SK-N-SH (cell line): ENCODE results near the gene TRIM50.

Experiments
- CTCF ChIP-seq: fragments of 200-600 bp; sonication (generic); IDR thresholded peaks from 2 replicates; pipeline ENCODE4 v1.6.1; 2017; ENCODE audit warnings: antibody characterized with exemption, mild to moderate bottlenecking, moderate library complexity
- EP300 ChIP-seq, 2 experiments: IDR thresholded peaks; 2 replicates each; pipeline versions ENCODE4 v1.4.0 to v1.6.1; 2012; ENCODE audit warnings: borderline replicate concordance in 1 of 2, low read depth in 1 of 2, low read length in 1 of 2
- FOSL2 ChIP-seq: IDR thresholded peaks from 2 replicates; pipeline ENCODE4 v1.4.0; 2012; ENCODE audit warnings: low read depth, mild to moderate bottlenecking, moderate library complexity, borderline replicate concordance
- MAX ChIP-seq: IDR thresholded peaks from 2 replicates; pipeline ENCODE4 v1.4.0; 2012; ENCODE audit warnings: low read depth
- MEF2A ChIP-seq: IDR thresholded peaks from 2 replicates; pipeline ENCODE4 v1.4.0; 2012; ENCODE audit warnings: low read depth, borderline replicate concordance
- RAD21 ChIP-seq: IDR thresholded peaks from 2 replicates; pipeline ENCODE4 v1.6.1; 2012; ENCODE audit warnings: mild to moderate bottlenecking, low read length
- REST ChIP-seq: IDR thresholded peaks from 2 replicates; pipeline ENCODE4 v1.6.1; 2012; ENCODE audit warnings: mild to moderate bottlenecking, low read depth, low read length, moderate library complexity
- SMC3 ChIP-seq: IDR thresholded peaks from 2 replicates; pipeline ENCODE4 v1.6.1; 2012; ENCODE audit warnings: low read depth, low read length, improper control_type of control experiment

GRCh38 chr7:73343671-73344380, 15.9 kb upstream of the TRIM50 start:
- TF ChIP-seq REST (no peak), EP300 (IDR thresholded peaks at IDR 0.05; ENCODE audit: borderline replicate concordance in 1 of 2, low read depth in 1 of 2, low read length in 1 of 2) (no peak), SMC3 (no peak), RAD21 (no peak), MAX (no peak), FOSL2 (no peak), CTCF (no peak), MEF2A (no peak)
